ENCODE results near the gene SAP30BP. TPM values are rescaled to one million over a fixed set of nuclear protein-coding genes. Genes with fewer than 3 reads are reported as not detected.

The SAP30BP gene
- total and polyA plus RNA-seq, 10 of the 15 experiments (the other 5 are each of a cell fraction or from before 2014, with no cell fraction given), result 57.9 to 166 (median 94.5) TPM

DNA sequence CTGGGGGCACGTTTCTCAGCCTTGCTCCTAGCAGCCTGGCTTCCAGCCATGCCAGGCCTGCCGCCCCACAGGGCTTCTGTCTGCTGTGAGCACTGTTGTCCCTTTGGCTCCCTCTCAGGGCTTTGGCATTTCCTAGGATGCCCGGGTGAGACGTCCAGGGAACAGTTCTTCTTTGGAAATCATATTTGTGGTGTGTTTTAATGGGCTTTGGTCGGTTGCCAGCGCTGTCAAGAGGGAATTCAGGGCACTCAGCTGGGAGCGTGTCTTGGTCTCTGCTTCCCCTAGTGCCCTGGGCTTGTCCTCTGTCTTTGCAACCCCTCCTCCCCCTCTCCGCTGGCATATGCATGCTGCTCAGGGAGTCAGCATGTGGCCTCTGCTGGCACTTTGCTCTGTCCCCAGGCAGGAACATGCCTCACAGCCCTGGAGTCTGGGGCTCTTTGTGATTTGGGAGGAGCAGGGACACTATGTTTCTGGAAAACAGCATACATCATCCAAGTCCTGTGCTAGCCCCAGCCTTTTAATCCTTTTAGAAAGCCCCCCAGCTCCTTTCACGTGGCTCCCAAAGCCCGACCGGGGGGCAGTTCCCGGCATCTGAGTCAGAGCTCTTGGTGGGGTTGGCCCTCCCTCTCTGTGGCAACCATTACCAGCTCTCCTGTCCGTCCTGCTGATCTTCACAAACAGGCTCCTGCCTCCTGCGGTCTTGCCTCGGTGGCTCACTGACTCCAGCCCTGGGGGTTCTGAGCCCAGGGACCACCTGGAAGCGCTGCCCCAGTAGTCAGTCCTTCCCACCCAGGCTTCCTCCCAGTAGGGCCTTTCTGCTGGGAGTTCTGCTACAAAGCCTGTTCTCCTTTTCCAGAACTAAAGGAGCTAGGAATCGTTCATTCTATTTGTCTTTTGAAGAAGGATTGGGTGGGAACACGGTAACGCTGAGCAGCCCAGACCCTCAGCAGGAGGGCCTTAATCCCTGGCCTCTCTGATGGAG lies 26.7 kb downstream of the SAP30BP start (continued):
- no peak for TF ChIP-seq SUPT20H (IDR thresholded peaks at IDR 0.05; ENCODE audit: borderline replicate concordance, control insufficient read depth, low read depth, low read length)
- TF ChIP-seq, protein P1, sequence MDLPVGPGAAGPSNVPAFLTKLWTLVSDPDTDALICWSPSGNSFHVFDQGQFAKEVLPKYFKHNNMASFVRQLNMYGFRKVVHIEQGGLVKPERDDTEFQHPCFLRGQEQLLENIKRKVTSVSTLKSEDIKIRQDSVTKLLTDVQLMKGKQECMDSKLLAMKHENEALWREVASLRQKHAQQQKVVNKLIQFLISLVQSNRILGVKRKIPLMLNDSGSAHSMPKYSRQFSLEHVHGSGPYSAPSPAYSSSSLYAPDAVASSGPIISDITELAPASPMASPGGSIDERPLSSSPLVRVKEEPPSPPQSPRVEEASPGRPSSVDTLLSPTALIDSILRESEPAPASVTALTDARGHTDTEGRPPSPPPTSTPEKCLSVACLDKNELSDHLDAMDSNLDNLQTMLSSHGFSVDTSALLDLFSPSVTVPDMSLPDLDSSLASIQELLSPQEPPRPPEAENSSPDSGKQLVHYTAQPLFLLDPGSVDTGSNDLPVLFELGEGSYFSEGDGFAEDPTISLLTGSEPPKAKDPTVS (IDR thresholded peaks at IDR 0.05; ENCODE audit: low read depth, low read length), result no peak

DNA sequence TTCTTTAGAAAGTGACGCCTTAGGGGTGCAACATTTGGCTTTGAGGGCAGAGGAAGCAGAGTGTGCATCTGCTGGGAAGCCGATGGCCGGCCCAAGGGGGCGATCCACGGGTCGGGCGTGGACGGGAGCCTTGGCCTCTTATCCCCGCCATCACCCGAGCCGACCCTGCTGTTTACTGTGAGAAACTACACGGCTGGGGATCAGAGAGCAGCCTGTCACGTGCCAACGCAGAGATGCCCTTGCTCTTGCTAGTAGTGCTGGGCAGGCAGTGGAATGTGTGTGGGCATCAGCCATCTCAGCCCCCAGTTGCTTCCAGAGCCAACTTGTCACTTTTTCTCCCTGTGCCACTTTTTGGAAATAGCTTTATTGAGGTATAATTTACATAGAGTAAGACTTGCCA lies 27.4 kb downstream of the SAP30BP start:
- no peak overlapping the region for H2AFZ ChIP-seq (ENCODE audit: control insufficient read depth, low read depth, low read length)
- in situ Hi-C loops (cut with MboI), result no loop called here
- ChIA-PET RAD21 (ENCODE audit: unreplicated experiment) (no interaction called here), CTCF (interaction anchor here (1.3 kb wide), 1 partner anchor 19 kb away, joined by 5 read pairs; no protein-coding TSS in a partner anchor), POLR2A (no interaction called here), SMC1A (ENCODE audit: uncharacterized antibody, unreplicated experiment) (interaction anchor here (0.6 kb wide), 1 partner anchor 1144 kb away, joined by 3 read pairs; no protein-coding TSS in a partner anchor)
- DNase-seq (ENCODE audit: low read depth, low spot score) (no peak), ATAC-seq (no peak), FAIRE-seq (no peak)
- no peak overlapping the region for H3K27ac ChIP-seq (ENCODE audit: control insufficient read depth, insufficient read depth)
- WGBS (ENCODE audit: insufficient coverage, insufficient replicate concordance, low lambda C conversion rate, missing lambda C conversion rate), result 97% methylated on average over 13 of the region's 14 CpGs
- H3K27me3 ChIP-seq (replicated peaks in 1 of 2; ENCODE audit: control insufficient read depth in 2 of 2, insufficient read depth in 2 of 2, low read length in 1 of 2), result no peaks in the 10 kb centered on the region
- H3K4me1 ChIP-seq (ENCODE audit: control insufficient read depth, insufficient read depth, low read length), result peaks cover 12% of the 10 kb centered on the region
- no peak overlapping the region for H3K4me3 ChIP-seq
- TF ChIP-seq SREBF1 (IDR thresholded peaks at IDR 0.05; ENCODE audit: low read length) (no peak), KAT2A (conservative IDR thresholded peaks at IDR 0.05; ENCODE audit: control insufficient read depth, low read depth, low read length) (no peak), HDAC6 (IDR thresholded peaks at IDR 0.05; ENCODE audit: unreplicated experiment) (no peak), TCF3 (IDR thresholded peaks at IDR 0.05; ENCODE audit: borderline replicate concordance, insufficient read depth, low read depth, low read length) (no peak), NR2F1 (conservative IDR thresholded peaks at IDR 0.05) (no peak), POLR2AphosphoS5 (IDR thresholded peaks at IDR 0.05; ENCODE audit: low read length) (no peak)
- TF ChIP-seq, protein P2, sequence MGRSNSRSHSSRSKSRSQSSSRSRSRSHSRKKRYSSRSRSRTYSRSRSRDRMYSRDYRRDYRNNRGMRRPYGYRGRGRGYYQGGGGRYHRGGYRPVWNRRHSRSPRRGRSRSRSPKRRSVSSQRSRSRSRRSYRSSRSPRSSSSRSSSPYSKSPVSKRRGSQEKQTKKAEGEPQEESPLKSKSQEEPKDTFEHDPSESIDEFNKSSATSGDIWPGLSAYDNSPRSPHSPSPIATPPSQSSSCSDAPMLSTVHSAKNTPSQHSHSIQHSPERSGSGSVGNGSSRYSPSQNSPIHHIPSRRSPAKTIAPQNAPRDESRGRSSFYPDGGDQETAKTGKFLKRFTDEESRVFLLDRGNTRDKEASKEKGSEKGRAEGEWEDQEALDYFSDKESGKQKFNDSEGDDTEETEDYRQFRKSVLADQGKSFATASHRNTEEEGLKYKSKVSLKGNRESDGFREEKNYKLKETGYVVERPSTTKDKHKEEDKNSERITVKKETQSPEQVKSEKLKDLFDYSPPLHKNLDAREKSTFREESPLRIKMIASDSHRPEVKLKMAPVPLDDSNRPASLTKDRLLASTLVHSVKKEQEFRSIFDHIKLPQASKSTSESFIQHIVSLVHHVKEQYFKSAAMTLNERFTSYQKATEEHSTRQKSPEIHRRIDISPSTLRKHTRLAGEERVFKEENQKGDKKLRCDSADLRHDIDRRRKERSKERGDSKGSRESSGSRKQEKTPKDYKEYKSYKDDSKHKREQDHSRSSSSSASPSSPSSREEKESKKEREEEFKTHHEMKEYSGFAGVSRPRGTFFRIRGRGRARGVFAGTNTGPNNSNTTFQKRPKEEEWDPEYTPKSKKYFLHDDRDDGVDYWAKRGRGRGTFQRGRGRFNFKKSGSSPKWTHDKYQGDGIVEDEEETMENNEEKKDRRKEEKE (IDR thresholded peaks at IDR 0.05), result no peak
- intact Hi-C loops (cut with micrococcal nuclease; ENCODE audit: unreplicated experiment), result no loop called here
- no peak overlapping the region for H3K4me2 ChIP-seq (ENCODE audit: control insufficient read depth, insufficient read depth)
- peaks cover 16% of the 10 kb centered on the region for H3K79me2 ChIP-seq (ENCODE audit: control insufficient read depth, insufficient read depth, low read length)
- H4K20me1 ChIP-seq (ENCODE audit: control insufficient read depth, insufficient read depth), result no peaks in the 10 kb centered on the region
- peaks cover 20 to 25% of the 10 kb centered on the region in 2 experiments; a peak in 3 of 4 replicates for H3K36me3 ChIP-seq (ENCODE audit: control insufficient read depth in 2 of 2, insufficient read depth in 2 of 2, low read length in 1 of 2)
- BruUV-seq (replicated peaks), result no TSS peak
- no peak overlapping the region for H3K9ac ChIP-seq (ENCODE audit: control insufficient read depth, insufficient read depth, low read length)
- no peaks in the 10 kb centered on the region for H3K9me3 ChIP-seq (replicated peaks; ENCODE audit: control insufficient read depth, insufficient read depth, low read length)
